ENCODE data around the gene CELA3A. TPM values are rescaled to one million over a fixed set of nuclear protein-coding genes. Genes with fewer than 3 reads are reported as not detected.
A peak's percentile ranks its signal among the peaks of the same experiment; 100 is the strongest.
"Not testable (repeated sequence)": the region's sequence is repeated elsewhere in the genome, so short reads cannot be mapped to it uniquely, and the experiment has no call there.

Gene CELA3A
- total RNA-seq, 1 donor = not detected

DNA sequence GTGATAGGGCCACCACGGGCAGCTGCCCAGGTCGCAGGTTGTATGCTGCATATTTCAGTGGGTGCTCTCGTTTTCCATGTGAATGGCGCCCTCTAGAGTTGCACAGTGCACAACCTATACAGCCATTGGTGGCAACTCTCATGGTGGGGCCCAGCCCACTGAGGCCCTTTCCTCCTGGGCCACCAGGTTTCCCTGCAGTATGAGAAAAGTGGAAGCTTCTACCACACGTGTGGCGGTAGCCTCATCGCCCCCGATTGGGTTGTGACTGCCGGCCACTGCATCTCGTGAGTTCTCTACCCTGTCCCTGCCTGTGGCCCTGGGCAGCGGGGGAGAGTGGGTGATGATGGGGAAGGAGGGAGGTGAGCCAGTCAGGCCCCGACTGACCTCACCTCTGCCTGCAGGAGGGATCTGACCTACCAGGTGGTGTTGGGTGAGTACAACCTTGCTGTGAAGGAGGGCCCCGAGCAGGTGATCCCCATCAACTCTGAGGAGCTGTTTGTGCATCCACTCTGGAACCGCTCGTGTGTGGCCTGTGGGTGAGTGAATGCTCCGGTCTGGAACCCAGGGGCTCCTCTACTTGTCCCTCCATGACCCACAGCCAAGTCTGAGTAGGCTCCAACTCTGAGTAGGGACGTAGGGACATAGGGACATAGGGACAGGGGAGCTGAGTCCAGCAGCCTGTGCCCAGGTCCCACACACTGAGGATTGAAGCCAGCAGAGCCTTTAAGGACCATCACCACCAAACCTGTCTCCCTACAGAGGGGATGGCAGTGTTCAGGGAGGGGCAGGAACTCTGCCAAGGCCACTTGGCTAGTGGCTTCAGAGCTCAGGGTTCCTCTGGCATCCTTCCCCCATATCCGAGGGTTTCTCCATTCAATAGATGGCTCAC is 4.0 kb downstream of the CELA3A start:
- not testable (repeated sequence) for H3K4me3 ChIP-seq (ENCODE audit: low read depth, low read length)
- peak; percentile 38 for DNase-seq (ENCODE audit: low read depth)
- TF ChIP-seq, protein P1, sequence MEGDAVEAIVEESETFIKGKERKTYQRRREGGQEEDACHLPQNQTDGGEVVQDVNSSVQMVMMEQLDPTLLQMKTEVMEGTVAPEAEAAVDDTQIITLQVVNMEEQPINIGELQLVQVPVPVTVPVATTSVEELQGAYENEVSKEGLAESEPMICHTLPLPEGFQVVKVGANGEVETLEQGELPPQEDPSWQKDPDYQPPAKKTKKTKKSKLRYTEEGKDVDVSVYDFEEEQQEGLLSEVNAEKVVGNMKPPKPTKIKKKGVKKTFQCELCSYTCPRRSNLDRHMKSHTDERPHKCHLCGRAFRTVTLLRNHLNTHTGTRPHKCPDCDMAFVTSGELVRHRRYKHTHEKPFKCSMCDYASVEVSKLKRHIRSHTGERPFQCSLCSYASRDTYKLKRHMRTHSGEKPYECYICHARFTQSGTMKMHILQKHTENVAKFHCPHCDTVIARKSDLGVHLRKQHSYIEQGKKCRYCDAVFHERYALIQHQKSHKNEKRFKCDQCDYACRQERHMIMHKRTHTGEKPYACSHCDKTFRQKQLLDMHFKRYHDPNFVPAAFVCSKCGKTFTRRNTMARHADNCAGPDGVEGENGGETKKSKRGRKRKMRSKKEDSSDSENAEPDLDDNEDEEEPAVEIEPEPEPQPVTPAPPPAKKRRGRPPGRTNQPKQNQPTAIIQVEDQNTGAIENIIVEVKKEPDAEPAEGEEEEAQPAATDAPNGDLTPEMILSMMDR (IDR thresholded peaks at IDR 0.05; ENCODE audit: insufficient read depth, low read depth, low read length) = peak; percentile 40

DNA sequence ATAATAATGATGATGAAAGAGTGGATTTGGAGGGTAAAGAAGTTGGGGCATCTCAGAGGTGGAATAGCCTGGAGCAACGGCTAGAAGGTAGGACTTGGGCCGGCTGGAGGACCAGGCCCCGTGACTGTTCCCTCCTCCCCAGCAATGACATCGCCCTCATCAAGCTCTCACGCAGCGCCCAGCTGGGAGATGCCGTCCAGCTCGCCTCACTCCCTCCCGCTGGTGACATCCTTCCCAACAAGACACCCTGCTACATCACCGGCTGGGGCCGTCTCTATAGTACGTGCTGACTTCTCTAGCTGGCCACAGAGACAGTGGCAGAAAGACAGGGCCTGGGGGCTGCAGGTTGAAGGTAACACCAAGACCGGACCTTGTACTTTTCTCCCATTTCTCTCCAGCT is 5.3 kb downstream of the CELA3A start:
- not testable (repeated sequence) for H3K4me3 ChIP-seq (ENCODE audit: low read depth, low read length); DNase-seq (ENCODE audit: low read depth)

DNA sequence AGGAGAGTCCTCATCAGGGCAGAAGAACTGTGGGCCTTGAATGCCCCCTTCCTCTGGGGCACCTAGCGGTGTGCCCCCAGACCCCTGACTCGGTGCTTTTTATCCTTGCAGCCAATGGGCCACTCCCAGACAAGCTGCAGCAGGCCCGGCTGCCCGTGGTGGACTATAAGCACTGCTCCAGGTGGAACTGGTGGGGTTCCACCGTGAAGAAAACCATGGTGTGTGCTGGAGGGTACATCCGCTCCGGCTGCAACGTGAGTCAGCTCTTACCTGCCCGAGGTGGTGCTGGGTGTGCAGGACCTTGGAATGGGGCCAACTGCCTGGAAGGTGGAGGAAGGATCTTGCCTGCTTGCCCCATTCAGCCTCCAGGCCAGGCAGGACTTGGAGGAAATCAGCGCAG is 5.8 kb downstream of the CELA3A start:
- not testable (repeated sequence) for DNase-seq (ENCODE audit: low read depth); H3K4me3 ChIP-seq (ENCODE audit: low read depth, low read length)

DNA sequence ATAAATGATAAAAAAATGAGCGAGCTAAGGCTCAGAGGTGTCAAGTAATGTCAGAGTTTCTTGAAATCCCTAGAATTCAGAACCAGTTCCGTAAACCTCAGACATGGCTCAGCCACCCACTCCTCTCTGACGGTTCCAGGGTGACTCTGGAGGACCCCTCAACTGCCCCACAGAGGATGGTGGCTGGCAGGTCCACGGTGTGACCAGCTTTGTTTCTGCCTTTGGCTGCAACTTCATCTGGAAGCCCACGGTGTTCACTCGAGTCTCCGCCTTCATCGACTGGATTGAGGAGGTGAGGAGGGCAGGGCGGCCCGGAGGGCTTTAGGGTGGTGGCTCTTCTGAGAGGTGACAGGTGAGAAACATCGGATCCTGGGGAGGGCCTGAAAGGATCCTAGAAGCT is 8.1 kb downstream of the CELA3A start:
- DNase-seq (ENCODE audit: low read depth); H3K4me3 ChIP-seq (ENCODE audit: low read depth, low read length): not testable (repeated sequence)

DNA sequence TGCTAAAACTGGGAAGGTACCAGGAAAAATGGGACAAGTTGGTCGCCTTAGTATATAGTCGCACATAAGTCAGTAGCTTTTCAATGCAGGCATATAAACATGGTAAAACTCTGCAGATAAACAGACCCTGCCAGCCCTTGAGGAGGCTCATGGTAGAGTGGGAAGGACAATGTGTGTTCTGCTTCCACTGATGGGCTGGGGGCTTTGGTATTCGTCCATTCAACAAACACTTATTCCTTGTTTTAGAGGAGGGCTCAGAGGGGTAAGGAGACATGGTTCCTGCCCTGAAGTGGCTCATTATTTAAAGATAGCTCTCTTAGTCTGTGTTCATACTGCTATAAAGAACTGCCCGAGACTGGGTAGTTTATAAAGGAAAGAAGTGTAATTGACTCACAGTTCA is 11.3 kb downstream of the CELA3A start:
- not testable (repeated sequence) for DNase-seq (ENCODE audit: low read depth); H3K4me3 ChIP-seq (ENCODE audit: low read depth, low read length)

DNA sequence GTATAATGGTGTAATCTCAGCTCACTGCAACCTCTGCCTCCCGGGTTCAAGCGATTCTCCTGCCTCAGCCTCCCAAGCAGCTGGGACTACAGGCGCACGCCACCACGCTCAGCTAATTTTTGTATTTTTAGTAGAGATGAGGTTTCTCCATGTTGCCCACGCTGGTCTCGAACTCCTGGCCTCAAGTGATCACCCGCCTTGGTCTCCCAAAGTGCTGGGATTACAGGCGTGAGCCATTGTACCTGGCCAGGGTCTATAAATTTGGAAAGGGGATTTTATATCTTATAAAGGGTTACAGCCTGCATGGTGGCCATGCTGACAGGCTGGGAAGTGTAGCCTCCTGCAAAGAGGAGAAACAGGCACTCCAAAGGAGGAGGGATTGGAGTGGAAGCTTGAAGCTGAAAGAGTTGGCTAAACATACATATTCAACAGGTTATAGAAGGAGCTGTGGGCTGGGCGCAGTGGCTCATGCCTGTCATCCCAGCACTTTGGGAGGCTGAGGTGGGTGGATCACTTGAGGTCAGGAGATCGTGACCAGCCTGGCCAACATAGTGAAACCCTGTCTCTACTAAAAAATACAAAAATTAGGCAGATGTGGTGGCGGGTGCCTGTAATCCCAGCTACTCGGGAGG is 13.2 kb downstream of the CELA3A start:
- DNase-seq (ENCODE audit: low read depth); H3K4me3 ChIP-seq (ENCODE audit: low read depth, low read length): not testable (repeated sequence)

DNA sequence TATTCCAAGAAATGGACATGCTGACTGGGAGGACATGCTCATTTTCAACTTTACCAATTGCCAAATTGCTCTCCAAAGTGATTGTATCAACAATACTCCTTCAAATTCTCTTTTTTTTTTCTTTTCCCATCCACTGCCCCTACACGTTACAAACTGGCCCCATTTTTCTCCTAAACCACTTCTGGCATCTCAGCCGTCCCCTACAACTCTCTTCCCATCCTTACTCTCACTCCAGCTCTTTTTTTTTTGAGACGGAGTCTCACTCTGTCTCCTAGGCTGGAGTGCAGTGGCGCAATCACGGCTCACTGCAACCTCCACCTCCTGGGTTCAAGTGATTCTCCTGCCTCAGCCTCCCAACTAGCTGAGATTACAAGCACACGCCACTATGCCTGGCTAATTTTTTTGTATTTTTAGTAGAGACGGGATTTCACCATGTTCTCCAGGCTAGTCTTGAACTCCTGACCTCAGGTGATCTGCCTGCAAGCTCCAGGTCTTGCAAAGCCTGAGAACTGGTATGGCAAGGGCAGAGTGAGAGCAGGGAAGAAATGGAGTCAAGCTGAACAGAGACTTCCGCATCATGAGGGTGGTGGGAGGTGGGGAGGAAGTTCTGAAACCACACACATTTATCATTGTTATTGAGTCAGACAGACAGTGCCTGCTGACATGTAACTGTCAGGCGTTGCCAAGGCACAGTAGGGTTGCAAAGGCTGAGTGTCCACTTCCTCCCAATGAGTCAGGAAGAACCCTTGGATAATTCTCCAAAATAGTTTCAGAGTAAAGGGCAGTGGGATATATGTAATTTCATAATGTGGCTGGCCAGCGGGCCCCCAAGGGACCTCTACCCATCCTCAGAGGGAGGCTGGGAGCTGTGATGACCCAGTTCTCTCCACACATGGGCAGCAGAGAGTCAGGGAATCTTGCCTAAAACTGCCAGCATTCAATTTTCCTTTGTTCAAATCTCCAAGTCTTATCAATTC is 17.4 kb downstream of the CELA3A start:
- no peak overlapping the region for H3K4me3 ChIP-seq (ENCODE audit: low read depth, low read length)
- TF ChIP-seq, protein P1 (IDR thresholded peaks at IDR 0.05; ENCODE audit: insufficient read depth, low read depth, low read length) = peak; percentile 40
- peak; percentile 48 for DNase-seq (ENCODE audit: low read depth)

DNA sequence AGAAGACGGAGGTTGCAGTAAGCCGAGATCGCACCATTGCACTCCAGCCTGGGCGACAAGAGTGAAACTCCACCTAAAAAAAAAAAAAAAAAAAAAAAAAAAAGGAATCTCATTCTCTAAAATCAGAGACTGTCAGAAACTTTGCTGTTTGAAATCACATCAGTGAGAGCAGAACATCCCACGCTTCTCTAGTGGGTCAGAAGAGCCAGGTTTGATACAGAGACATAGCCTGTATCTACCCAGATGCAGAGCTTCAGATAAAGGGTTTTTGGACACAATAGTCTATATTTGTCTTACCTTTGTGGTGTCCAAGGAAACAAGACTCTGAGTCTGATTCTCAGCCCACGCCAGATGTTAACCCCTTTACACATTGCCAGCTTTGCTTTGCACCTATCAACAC is 19.6 kb downstream of the CELA3A start:
- H3K4me3 ChIP-seq (ENCODE audit: low read depth, low read length) = no peak overlapping the region
- TF ChIP-seq, protein P1 (IDR thresholded peaks at IDR 0.05; ENCODE audit: insufficient read depth, low read depth, low read length) = no peak
- DNase-seq (ENCODE audit: low read depth) = no peak

Measured in fibroblast of villous mesenchyme (primary cell).